Stimulated activated naive CD8-positive, alpha-beta T cell treated with anti-CD3 and anti-CD28 coated beads, Interleukin-15, Interleukin-2, amounts not matched to agents 100 ng/mL and 50 ng/mL, for 24 hours (primary cell): ENCODE results near the gene ANGPTL4.
"Not testable (repeated sequence)": the region's sequence is repeated elsewhere in the genome, so short reads cannot be mapped to it uniquely, and the experiment has no call there.

Experiments
- H3K27ac Mint-ChIP-seq: one replicate; pipeline ENCODE4 v1.8.0; 2021; ENCODE audit warnings: mild to moderate bottlenecking, mixed read lengths
- H3K27me3 Mint-ChIP-seq: one replicate; pipeline ENCODE4 v1.8.0; 2021; ENCODE audit warnings: mixed read lengths
- H3K36me3 Mint-ChIP-seq: one replicate; pipeline ENCODE4 v1.8.0; 2021; ENCODE audit warnings: low read depth, mixed read lengths
- H3K4me1 Mint-ChIP-seq: one replicate; pipeline ENCODE4 v1.8.0; 2021; ENCODE audit warnings: low read depth, mixed read lengths
- H3K4me3 Mint-ChIP-seq: one replicate; pipeline ENCODE4 v1.8.0; 2021; ENCODE audit warnings: mild to moderate bottlenecking, mixed read lengths
- H3K9me3 Mint-ChIP-seq: one replicate; pipeline ENCODE4 v1.8.0; 2021; ENCODE audit warnings: mixed read lengths

Gene ANGPTL4

DNA sequence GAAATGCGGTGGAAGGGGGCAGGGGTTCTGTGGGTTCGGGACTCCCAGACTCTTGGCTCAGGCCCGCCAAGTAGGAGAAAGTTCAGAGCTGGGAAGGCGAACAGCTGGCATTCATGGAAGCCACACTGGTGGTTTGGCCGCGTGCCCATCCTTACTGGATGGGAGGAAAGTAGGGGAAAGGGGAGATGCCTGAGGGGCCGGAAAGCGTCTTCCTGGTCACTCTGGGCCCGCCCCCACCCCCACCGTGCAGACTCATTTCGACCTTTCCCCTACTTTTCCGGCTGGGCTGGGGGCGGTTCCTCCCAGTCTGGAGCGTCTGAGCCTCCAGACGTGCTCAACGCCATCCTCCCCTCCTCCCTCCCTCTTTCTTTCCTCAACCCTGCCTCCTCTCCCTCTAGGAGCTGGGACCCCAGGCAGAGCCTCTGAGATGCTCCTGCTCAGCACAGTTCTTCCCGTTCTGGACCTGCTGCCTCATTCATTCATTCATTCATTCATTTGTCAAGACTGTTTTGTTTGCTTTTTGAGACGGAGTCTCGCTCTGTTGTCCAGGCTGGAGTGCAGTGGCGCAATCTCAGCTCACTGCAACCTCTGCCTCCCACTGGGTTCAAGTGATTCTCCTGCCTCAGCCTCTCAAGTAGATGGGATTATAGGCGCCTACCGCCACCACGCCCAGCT is 3.5 kb downstream of the ANGPTL4 start:
- Mint-ChIP-seq H3K27ac (no peak overlapping the region), H3K27me3 (peaks cover 48% of the 10 kb centered on the region), H3K4me1 (peaks cover 22% of the 10 kb centered on the region), H3K36me3 (no peaks in the 10 kb centered on the region), H3K4me3 (no peak overlapping the region), H3K9me3 (no peaks in the 10 kb centered on the region)

DNA sequence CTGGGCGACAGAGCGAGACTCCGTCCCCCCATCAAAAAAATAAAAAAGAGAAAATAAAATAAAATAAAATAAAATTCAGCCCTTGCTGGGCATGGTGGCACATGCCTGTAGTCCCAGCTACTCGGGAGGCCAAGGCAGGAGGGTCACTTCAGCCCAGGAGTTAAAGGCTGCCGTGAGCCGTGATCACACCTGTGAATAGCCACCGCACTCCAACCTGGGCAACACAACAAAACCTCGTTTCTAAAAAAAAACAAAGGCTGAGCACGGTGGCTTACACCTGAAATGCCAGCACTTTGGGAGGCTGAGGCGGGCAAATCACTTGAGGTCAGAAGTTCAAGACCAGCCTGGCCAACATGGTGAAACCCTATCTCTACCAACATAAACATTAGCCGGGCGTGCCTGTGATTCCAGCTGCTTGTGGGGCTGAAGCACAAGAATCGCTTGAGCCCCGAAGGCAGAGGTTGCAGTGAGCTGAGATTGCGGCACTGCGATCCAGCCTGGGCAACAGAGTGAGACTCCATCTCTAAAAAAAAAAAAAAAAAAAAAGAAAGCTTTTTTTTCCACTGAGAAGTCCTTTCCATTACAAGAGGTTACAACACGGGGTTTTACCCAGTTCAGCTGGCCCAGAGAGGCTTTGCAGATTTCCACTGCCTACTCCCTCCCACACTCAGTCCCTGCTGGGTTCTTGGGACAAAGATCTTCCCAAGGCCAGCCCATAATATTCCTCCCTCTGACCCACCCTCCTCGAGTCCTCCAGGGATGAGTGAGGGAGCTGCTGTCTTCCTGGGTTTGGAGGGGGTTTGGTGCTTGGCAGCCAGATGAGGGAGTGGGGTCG is 6.4 kb downstream of the ANGPTL4 start:
- Mint-ChIP-seq H3K9me3 (no peaks in the 10 kb centered on the region), H3K36me3 (no peaks in the 10 kb centered on the region), H3K4me1 (peaks cover 7% of the 10 kb centered on the region), H3K27me3 (peaks cover 30% of the 10 kb centered on the region), H3K27ac (no peak overlapping the region), H3K4me3 (no peak overlapping the region)

DNA sequence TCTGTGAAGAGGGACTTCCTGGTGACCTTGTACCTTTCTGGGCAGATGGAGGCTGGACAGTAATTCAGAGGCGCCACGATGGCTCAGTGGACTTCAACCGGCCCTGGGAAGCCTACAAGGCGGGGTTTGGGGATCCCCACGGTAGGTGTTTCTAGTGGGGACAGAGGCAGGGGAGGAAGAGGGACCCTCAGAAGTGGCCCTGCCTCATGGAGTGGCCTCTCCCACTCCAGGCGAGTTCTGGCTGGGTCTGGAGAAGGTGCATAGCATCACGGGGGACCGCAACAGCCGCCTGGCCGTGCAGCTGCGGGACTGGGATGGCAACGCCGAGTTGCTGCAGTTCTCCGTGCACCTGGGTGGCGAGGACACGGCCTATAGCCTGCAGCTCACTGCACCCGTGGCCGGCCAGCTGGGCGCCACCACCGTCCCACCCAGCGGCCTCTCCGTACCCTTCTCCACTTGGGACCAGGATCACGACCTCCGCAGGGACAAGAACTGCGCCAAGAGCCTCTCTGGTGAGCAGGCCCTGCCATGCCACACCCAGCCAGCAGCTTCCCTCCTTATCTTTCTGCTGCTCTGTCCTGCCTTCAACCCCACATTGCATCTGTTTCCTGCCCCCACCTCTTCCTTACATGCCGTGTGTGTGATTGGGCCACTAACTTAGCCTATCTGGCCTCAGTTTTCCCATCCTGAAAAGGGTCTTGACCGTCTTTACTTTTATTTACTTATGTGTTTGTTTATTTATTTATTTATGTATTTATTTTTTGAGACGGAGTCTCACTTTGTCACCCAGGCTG is 7.3 kb downstream of the ANGPTL4 start:
- H3K27me3 Mint-ChIP-seq = peaks cover 24% of the 10 kb centered on the region
- H3K4me1 Mint-ChIP-seq = peaks cover 7% of the 10 kb centered on the region
- H3K36me3 Mint-ChIP-seq = peaks cover under 1% of the 10 kb centered on the region
- no peak overlapping the region for H3K27ac Mint-ChIP-seq
- no peaks in the 10 kb centered on the region for H3K9me3 Mint-ChIP-seq
- H3K4me3 Mint-ChIP-seq = no peak overlapping the region

DNA sequence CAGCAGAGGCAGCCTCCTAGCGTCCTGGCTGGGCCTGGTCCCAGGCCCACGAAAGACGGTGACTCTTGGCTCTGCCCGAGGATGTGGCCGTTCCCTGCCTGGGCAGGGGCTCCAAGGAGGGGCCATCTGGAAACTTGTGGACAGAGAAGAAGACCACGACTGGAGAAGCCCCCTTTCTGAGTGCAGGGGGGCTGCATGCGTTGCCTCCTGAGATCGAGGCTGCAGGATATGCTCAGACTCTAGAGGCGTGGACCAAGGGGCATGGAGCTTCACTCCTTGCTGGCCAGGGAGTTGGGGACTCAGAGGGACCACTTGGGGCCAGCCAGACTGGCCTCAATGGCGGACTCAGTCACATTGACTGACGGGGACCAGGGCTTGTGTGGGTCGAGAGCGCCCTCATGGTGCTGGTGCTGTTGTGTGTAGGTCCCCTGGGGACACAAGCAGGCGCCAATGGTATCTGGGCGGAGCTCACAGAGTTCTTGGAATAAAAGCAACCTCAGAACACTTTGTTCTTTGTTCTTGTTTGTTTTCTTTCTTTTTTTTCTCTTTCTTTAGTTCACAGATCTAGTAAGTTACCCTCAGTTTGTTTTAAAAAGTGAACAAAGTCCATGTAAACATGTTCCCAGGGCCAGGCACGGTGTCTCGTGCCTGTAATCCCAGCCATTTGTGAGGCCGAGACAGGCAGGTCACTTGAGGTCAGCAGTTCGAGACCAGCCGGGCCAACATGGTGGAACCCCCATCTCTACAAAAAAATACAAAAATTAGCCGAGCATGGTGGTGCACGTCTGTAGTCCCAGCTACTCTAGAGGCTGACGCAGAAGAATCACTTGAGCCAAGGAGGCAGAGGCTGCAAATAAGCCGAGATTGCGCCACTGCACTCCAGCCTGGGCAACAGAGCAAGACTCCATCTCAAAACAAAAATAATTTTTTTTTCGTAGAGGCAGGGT is 10.2 kb downstream of the ANGPTL4 start:
- Mint-ChIP-seq H3K27ac (no peak overlapping the region), H3K36me3 (peaks cover 7% of the 10 kb centered on the region), H3K4me1 (peaks cover 7% of the 10 kb centered on the region), H3K4me3 (no peak overlapping the region), H3K27me3 (no peaks in the 10 kb centered on the region), H3K9me3 (no peaks in the 10 kb centered on the region)

DNA sequence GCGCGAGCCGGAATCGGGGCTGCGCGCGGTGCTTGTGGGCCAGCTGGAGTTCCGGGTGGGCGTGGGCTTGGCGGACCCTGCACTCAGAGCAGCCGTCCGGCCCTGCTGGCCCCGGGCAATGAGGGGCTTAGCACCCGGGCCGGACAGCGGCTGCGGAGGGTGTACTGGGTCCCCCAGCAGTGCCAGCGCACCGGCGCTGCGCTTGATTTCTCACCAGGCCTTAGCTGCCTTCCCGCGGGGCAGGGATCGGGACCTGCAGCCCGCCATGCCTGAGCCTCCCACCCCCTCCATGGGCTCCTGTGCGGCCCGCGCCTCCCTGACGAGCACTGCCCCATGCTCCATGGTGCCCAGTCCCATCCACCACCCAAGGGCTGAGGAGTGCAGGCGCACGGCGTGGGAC is 11.8 kb downstream of the ANGPTL4 start:
- H3K27me3 Mint-ChIP-seq, H3K27ac Mint-ChIP-seq, H3K9me3 Mint-ChIP-seq, H3K4me3 Mint-ChIP-seq, H3K4me1 Mint-ChIP-seq: not testable (repeated sequence)
- peaks cover 13% of the 10 kb centered on the region for H3K36me3 Mint-ChIP-seq

DNA sequence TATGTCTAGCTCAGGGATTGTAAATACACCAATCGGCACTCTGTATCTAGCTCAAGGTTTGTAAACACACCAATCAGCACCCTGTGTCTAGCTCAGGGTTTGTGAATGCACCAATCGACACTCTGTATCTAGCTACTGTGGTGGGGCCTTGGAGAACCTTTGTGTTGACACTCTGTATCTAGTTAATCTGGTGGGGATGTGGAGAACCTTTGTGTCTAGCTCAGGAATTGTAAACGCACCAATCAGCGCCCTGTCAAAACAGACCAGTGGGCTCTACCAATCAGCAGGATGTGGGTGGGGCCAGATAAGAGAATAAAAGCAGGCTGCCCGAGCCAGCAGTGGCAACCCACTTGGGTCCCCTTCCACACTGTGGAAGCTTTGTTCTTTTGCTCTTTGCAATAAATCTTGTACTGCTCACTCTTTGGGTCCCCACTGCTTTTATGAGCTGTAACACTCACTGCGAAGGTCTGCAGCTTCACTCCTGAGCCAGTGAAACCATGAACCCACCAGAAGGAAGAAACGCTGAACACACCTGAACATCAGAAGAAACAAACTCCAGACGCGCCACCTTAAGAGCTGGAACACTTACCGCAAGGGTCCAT is 12.5 kb downstream of the ANGPTL4 start:
- not testable (repeated sequence) for H3K27ac Mint-ChIP-seq, H3K4me3 Mint-ChIP-seq, H3K9me3 Mint-ChIP-seq, H3K27me3 Mint-ChIP-seq, H3K4me1 Mint-ChIP-seq
- H3K36me3 Mint-ChIP-seq = peaks cover 13% of the 10 kb centered on the region

DNA sequence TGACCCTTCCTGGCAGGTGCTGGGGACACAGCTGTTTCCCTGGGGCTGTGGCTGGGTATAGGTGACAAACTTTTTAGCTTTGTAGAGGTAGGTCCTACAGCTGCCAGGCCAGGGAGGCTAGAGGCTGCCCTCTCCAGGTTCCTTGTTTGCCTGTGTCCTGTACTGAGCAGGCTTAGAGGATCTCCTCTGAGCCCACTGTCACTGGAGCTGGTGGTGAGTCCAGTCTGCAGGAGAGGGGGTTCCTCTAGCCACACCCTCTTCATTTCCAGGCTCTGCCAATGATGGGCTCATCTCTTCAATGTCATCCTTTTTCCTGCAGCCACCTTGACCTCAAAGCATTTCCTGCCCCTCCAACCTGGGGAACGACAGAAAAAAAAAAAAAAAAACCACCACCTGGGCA is 13.6 kb downstream of the ANGPTL4 start:
- Mint-ChIP-seq H3K36me3 (peaks cover 13% of the 10 kb centered on the region), H3K27me3 (no peaks in the 10 kb centered on the region), H3K4me3 (no peak overlapping the region), H3K9me3 (no peaks in the 10 kb centered on the region), H3K27ac (no peak overlapping the region), H3K4me1 (peaks cover 4% of the 10 kb centered on the region)

DNA sequence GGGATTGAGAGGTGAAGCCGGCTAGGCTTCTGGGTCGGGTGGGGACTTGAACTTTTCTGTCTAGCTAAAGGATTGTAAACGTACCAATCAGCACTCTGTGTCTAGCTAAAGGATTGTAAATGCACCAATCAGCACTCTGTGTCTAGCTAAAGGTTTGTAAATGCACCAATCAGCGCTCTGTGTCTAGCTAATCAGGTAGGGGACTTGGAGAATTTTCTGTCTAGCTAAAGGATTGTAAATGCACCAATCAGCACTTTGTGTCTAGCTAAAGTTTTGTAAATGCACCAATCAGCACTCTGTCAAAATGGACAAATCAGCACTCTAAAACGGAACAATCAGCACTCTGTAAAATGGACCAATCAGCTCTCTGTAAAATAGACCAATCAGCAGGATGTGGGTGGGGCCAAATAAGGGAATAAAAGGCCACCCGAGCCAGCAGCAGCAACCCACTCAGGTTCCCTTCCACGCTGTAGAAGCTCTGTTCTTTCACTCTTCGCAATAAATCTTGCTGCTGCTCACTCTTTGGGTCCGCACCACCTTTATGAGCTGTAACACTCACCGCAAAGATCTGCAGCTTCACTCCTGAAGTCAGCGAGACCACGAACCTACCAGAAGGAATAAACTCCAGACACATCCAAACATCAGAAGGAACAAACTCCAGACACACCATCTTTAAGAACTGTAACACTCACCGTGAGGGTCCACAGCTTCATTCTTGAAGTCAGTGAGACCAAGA is 15.4 kb downstream of the ANGPTL4 start:
- H3K27ac Mint-ChIP-seq, H3K4me1 Mint-ChIP-seq, H3K27me3 Mint-ChIP-seq, H3K9me3 Mint-ChIP-seq, H3K4me3 Mint-ChIP-seq: not testable (repeated sequence)
- peaks cover 13% of the 10 kb centered on the region for H3K36me3 Mint-ChIP-seq

DNA sequence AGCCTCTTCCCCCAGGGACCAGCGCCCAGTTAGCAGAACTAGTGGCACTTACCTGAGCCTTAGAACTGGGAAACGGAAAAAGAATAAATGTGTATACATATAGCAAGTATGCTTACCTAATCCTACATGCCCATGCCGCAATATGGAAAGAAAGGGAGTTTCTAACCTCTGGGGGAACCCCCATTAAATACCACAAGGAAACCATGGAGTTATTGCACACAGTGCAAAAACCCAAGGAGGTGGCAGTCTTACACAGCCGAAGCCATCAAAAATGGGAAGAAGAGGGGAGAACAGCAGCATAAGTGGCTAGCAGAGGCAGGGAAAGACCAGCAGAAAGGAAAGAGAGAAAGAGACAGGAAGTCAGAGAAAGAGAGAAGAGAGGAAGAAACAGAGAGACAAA is 20.6 kb downstream of the ANGPTL4 start:
- not testable (repeated sequence) for H3K27ac Mint-ChIP-seq, H3K9me3 Mint-ChIP-seq, H3K4me3 Mint-ChIP-seq, H3K27me3 Mint-ChIP-seq
- peaks cover 14% of the 10 kb centered on the region for H3K36me3 Mint-ChIP-seq
- peaks cover 11% of the 10 kb centered on the region for H3K4me1 Mint-ChIP-seq

DNA sequence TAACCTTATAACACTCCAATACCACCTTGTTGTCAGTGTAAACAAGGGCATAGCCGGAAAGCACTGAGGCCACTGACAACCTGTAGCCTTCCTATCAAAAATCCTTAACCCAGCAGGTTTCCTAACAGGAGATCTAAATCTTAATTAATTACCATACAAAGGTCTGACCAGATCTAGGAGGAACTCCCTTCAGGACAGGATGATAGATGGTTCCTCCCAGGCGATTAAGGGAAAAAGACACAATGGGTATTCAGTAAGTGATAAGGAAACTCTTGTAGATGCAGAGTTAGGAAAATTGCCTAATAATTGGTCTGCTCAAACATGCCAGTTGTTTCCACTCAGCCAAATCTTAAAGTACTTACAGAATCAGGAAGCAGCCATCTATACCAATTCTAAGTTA is 21.1 kb downstream of the ANGPTL4 start:
- H3K4me3 Mint-ChIP-seq, H3K27me3 Mint-ChIP-seq, H3K9me3 Mint-ChIP-seq, H3K27ac Mint-ChIP-seq: not testable (repeated sequence)
- Mint-ChIP-seq H3K36me3 (peaks cover 13% of the 10 kb centered on the region), H3K4me1 (peaks cover 17% of the 10 kb centered on the region)

DNA sequence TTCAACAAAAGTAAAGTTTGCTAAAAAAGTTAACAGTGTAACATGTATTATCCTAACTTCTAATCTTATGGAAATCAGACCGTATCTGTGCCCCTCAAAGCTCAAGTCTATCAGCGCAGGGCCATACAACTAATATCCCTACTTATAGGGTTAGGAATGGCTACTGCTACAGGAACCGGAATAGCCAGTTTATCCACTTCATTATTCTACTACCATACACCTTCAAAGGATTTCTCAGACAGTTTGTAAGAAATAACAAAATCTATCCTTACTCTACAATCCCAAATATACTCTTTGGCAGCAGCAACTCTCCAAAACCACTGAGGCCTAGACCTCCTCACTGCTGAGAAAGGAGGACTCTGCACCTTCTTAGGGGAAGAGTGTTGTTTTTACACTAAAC is 21.6 kb downstream of the ANGPTL4 start:
- Mint-ChIP-seq H3K4me1 (peaks cover 17% of the 10 kb centered on the region), H3K36me3 (peaks cover 13% of the 10 kb centered on the region)
- H3K27me3 Mint-ChIP-seq, H3K27ac Mint-ChIP-seq, H3K9me3 Mint-ChIP-seq, H3K4me3 Mint-ChIP-seq: not testable (repeated sequence)

DNA sequence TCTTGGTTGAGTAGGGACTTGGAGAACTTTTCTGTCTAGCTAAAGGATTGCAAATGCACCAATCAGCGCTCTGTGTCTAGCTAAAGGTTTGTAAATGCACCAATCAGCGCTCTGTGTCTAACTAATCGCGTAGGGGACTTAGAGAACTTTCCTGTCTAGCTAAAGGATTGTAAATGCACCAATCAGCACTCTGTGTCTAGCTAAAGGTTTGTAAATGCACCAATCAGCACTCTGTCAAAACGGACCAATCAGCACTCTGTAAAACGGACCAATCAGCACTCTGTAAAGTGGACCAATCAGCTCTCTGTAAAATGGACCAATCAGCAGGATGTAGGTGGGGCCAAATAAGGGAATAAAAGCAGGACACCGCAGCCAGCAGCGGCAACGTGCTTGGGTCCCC is 22.5 kb downstream of the ANGPTL4 start:
- H3K9me3 Mint-ChIP-seq = not testable (repeated sequence)
- peaks cover 20% of the 10 kb centered on the region for H3K4me1 Mint-ChIP-seq

DNA sequence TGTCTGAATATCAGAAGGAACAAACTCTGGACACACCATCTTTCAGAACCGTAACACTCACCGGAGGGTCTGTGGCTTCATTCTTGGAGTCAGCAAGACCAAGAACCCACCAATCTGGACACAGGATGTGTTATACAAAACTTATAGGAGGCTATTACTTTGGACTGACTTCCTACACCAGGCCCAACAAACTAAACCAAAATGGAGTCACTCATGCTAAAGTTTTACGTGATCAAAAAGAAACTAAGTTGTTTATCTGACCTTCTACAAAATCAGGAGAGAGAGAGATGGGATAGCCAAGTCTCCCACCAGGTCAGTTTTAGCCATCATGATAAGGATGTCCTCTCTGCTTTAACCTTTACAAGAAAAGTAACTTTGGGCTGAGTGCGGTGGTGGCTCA is 23.0 kb downstream of the ANGPTL4 start:
- no peaks in the 10 kb centered on the region for H3K27me3 Mint-ChIP-seq
- H3K4me1 Mint-ChIP-seq = peaks cover 25% of the 10 kb centered on the region
- no peak overlapping the region for H3K27ac Mint-ChIP-seq
- peaks cover 13% of the 10 kb centered on the region for H3K36me3 Mint-ChIP-seq
- no peak overlapping the region for H3K4me3 Mint-ChIP-seq
- H3K9me3 Mint-ChIP-seq = no peaks in the 10 kb centered on the region

More for the DNA sequence above, 22.5 kb downstream of the ANGPTL4 start:
- H3K4me3 Mint-ChIP-seq, H3K27me3 Mint-ChIP-seq, H3K27ac Mint-ChIP-seq: not testable (repeated sequence)
- H3K36me3 Mint-ChIP-seq = peaks cover 13% of the 10 kb centered on the region
